Heart right ventricle (tissue), 16 donors: Measurements from ENCODE around the gene RAD51B. TPM values are rescaled to one million over a fixed set of nuclear protein-coding genes. Genes with fewer than 3 reads are reported as not detected.
A peak's percentile ranks its signal among the peaks of the same experiment; 100 is the strongest.

ENCODE experiments used
- ATAC-seq, 8 donors: fragments of 200-7000 bp; cut with Tn5 transposase; one replicate each; pipeline ENCODE4 v1.9.1; 2020; ENCODE audit warnings: mild to moderate bottlenecking in 8 of 8, moderate library complexity in 8 of 8, moderate number of reproducible peaks in 1 of 8
- DNase-seq, 2 donors: peaks; one replicate each; pipeline ENCODE4 v3.0.0-alpha.2; 2020
- H3K27ac ChIP-seq, 10 donors: fragments of 200-600 bp; sonication (generic) in 2 of 10; one replicate each; pipeline versions ENCODE4 v1.5.0 to v1.8.0; 2020 to 2022; ENCODE audit warnings: mild to moderate bottlenecking in 3 of 10
- H3K27me3 ChIP-seq, 7 donors: fragments of 200-600 bp; one replicate each; pipeline ENCODE4 v1.8.0; 2021 to 2022; ENCODE audit warnings: mild to moderate bottlenecking in 2 of 7
- H3K36me3 ChIP-seq, 9 donors: fragments of 200-600 bp; sonication (generic) in 1 of 9; one replicate each; pipeline versions ENCODE4 v1.5.0 to v1.8.0; 2020 to 2022; ENCODE audit warnings: mild to moderate bottlenecking in 2 of 9
- H3K4me1 ChIP-seq, 9 donors: fragments of 200-600 bp; sonication (generic) in 1 of 9; one replicate each; pipeline versions ENCODE4 v1.5.0 to v1.8.0; 2020 to 2022; ENCODE audit warnings: mild to moderate bottlenecking in 4 of 9
- H3K4me3 ChIP-seq, 10 donors: fragments of 200-600 bp; sonication (generic) in 2 of 10; one replicate each; pipeline versions ENCODE4 v1.5.0 to v1.8.0; 2020 to 2022; ENCODE audit warnings: mild to moderate bottlenecking in 7 of 10, moderate library complexity in 2 of 10
- H3K9me3 ChIP-seq, 11 donors: fragments of 200-600 bp in 10 of 11; sonication (generic) in 2 of 11; one replicate each; pipeline versions ENCODE4 v1.5.0 to v1.8.0; 2013 to 2022; ENCODE audit warnings: mild to moderate bottlenecking in 2 of 11, control low read depth in 1 of 11, moderate library complexity in 1 of 11
- CTCF ChIP-seq, 9 donors: fragments of 200-600 bp; sonication (generic) in 2 of 9; IDR thresholded peaks; one replicate each; pipeline versions ENCODE4 v1.5.0 to v1.8.0; 2021 to 2022; ENCODE audit warnings: antibody characterized with exemption in 9 of 9, mild to moderate bottlenecking in 5 of 9, moderate library complexity in 1 of 9
- WGBS, 2 donors: extraction: QIAGEN DNeasy Blood & Tissue Kit; methylation state at CpG; one replicate each; pipeline ENCODE4 v1.1.7; 2013; ENCODE audit warnings: inconsistent platforms in 1 of 2; 5-methylcytosine and 5-hydroxymethylcytosine counted together
- intact Hi-C, 10 donors: fragments of 100-400 bp; cut with DNase I; formaldehyde crosslinking; loops; one replicate each; pipeline versions ENCODE4 v1.11.1 to v1.14.2; 2022
- polyA plus RNA-seq, 2 donors: library from polyadenylated mRNA; stranded (reverse); fragments of 200-250 nt; gene quantifications; one replicate each; pipeline ENCODE4 v1.2.3, GENCODE V29; 2013
- total RNA-seq, 10 donors: library from RNA; stranded (reverse); fragmentation: NEBNext Ultra II Directional in 3 of 10; extraction: Animal tissue kit (Norgen Biotek cat#: 25700) in 3 of 10; gene quantifications; one replicate each; pipeline versions ENCODE4 v1.2.1 to v1.2.4, GENCODE V29; 2021 to 2023
- donor health status: Arrhythmogenic right ventricular cardiomyopathy.
- donor health status: ischemic (EF 13 %, LVEDD 7.1; RV severe dilation, severe dysfunction).
- donor health status: healthy with polysubstance abuse.
- donor health status: DM: no; HTN: yes; CAD: no.
- donor health status: DM: no; HTN: no; CAD: no.
- donor health status: ischemic (EF 25% LVEDD 6.9; RV normal size, moderate dysfunction).
- donor health status: ischemic (EF 25% LVEDD 5.7; RV mildly dilated, moderate dysfunction).
- donor health status: healthy.
- donor health status: DM: yes; HTN: yes; CAD: no.
- donor health status: Ischemic cardiomyopathy.
- donor health status: ischemic (EF 35%, LVEDD 5.7; RV mildly dilated, moderate dysfunction).
- donor health status: nonischemic (EF 11% LVEDD 7.7; RV severe dilation, severe dysfunction).
- donor health status: DM: yes; HTN: yes; CAD: no.
- donor health status: PGD.
- donor health status: ischemic (EF 29% LVEDD 5.4; RV normal size, mild dysfunction).
- donor health status: nonischemic (EF 23%, LVEDD 6.1; RV moderate dilation, normal function).

The RAD51B gene
- total and polyA plus RNA-seq, 12 donors, result 0.88 to 8.6 (median 3.5) TPM

GRCh38 chr14:68609012-68609411 is 789.4 kb downstream of the RAD51B start:
- intact Hi-C loops, result no loop called here
- H3K36me3 ChIP-seq, result no peaks in the 10 kb centered on the region
- H3K9me3 ChIP-seq, result peaks cover 0 to 16% (median 0%) of the 10 kb centered on the region in 11 donors
- peaks cover 13 to 61% (median 43%) of the 10 kb centered on the region in 9 donors for H3K4me1 ChIP-seq
- 96% methylated on average over 7 of the region's 7 CpGs for WGBS, 2 donors
- DNase-seq, result no peak
- H3K4me3 ChIP-seq, result no peak overlapping the region
- ATAC-seq, result no peak
- peak overlapping the region in 5 of 10 donors; percentile 72 to 93 (median 77) for H3K27ac ChIP-seq
- no peaks in the 10 kb centered on the region for H3K27me3 ChIP-seq
- TF ChIP-seq CTCF (IDR thresholded peaks at IDR 0.05), result no peak

GRCh38 chr14:68610251-68610793 is 790.7 kb downstream of the RAD51B start:
- no peak for DNase-seq
- Histone ChIP-seq H3K9me3 (peaks cover 0 to 22% (median 4%) of the 10 kb centered on the region in 11 donors), H3K27ac (peak overlapping the region in 1 of 10 donors; percentile 10), H3K27me3 (no peaks in the 10 kb centered on the region), H3K4me1 (peaks cover 13 to 61% (median 43%) of the 10 kb centered on the region in 9 donors), H3K36me3 (no peaks in the 10 kb centered on the region), H3K4me3 (no peak overlapping the region)
- 73 to 94% methylated on average over 8 of the region's 8 CpGs for WGBS, 2 donors
- no peak for ATAC-seq
- TF ChIP-seq CTCF (IDR thresholded peaks at IDR 0.05), result no peak
- intact Hi-C loops, result no loop called here

GRCh38 chr14:68611599-68611998 is 792.0 kb downstream of the RAD51B start:
- Histone ChIP-seq H3K27ac (peak overlapping the region; percentile 48 to 84 (median 72)), H3K27me3 (no peaks in the 10 kb centered on the region), H3K9me3 (peaks cover 0 to 33% (median 17%) of the 10 kb centered on the region in 11 donors), H3K36me3 (no peaks in the 10 kb centered on the region), H3K4me3 (no peak overlapping the region), H3K4me1 (peaks cover 13 to 52% (median 38%) of the 10 kb centered on the region in 9 donors)
- 50 to 57% methylated on average over 4 of the region's 4 CpGs for WGBS, 2 donors
- peak in 1 of 8 donors; percentile 17 for ATAC-seq
- peak in 2 of 9 donors; percentile 15 to 25 for TF ChIP-seq CTCF (IDR thresholded peaks at IDR 0.05)
- no peak for DNase-seq
- intact Hi-C loops, result no loop called here

DNA sequence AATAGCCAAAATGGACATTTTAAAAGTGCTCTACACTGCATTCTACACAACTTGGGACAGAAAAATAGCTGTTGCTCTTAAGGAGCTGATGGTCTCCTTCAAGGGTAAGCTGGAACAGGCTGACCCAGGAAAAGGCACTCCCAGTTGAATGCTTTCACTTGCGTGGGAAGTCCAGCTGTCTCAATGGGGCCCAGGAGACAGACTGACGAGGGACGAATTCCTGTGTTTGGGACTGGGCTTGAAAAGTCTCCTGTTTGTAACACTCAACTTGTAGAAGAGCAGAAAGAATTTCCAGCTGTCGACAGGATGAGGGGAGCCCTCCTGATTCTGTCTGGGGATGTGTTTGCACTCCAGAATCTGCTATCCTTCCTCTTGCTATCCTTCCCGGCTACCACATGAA is 792.5 kb downstream of the RAD51B start:
- DNase-seq, result peak; percentile 25 to 78
- 33 to 49% methylated on average over 5 of the region's 5 CpGs for WGBS, 2 donors
- no peak overlapping the region for H3K4me3 ChIP-seq
- intact Hi-C loops, result no loop called here
- H3K9me3 ChIP-seq, result peaks cover 0 to 38% (median 21%) of the 10 kb centered on the region in 11 donors
- H3K36me3 ChIP-seq, result no peaks in the 10 kb centered on the region
- peak; percentile 67 to 85 (median 80) for ATAC-seq
- TF ChIP-seq CTCF (IDR thresholded peaks at IDR 0.05), result no peak
- no peaks in the 10 kb centered on the region for H3K27me3 ChIP-seq
- peaks cover 12 to 47% (median 33%) of the 10 kb centered on the region in 9 donors for H3K4me1 ChIP-seq
- peak overlapping the region; percentile 48 to 84 (median 72) for H3K27ac ChIP-seq
